Measurements from ENCODE around the gene NDUFC2.

DNA sequence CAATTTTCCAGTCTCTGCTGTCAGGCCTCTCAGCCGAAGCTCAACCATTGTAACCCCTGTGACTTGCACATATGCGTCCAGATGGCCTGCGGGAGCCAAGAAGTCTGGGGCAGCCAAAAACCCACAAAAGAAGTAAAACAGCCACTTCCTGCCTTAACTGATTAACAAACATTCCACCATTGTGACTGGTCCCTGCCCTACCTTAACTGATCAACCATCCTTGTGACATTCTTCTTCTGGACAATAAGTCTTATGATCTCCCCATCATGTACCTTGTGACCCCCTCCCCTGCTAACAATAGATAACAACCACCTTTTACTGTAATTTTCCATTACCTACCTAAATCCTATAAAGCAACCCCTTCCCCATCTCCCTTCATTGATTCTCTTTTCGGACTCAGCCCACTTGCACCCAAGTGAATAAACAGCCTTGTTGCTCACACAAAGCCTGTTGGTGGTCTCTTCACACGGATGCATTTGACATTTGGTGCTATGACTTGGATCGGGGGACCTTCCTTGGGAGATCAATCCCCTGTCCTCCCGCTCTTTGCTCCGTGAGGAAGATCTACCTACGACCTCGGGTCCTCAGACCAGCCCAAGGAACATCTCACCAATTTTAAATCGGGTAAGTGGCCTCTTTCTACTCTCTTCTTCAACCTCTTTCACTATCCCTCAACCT, 1.3 kb upstream of the NDUFC2 start:
- TF ChIP-seq, protein P1, sequence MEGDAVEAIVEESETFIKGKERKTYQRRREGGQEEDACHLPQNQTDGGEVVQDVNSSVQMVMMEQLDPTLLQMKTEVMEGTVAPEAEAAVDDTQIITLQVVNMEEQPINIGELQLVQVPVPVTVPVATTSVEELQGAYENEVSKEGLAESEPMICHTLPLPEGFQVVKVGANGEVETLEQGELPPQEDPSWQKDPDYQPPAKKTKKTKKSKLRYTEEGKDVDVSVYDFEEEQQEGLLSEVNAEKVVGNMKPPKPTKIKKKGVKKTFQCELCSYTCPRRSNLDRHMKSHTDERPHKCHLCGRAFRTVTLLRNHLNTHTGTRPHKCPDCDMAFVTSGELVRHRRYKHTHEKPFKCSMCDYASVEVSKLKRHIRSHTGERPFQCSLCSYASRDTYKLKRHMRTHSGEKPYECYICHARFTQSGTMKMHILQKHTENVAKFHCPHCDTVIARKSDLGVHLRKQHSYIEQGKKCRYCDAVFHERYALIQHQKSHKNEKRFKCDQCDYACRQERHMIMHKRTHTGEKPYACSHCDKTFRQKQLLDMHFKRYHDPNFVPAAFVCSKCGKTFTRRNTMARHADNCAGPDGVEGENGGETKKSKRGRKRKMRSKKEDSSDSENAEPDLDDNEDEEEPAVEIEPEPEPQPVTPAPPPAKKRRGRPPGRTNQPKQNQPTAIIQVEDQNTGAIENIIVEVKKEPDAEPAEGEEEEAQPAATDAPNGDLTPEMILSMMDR (IDR thresholded peaks at IDR 0.05), result no peak
- no peak for TF ChIP-seq POLR2A (IDR thresholded peaks at IDR 0.05)
